Endometrial microvascular endothelial cells (primary cell): Measurements from ENCODE around the gene ACOX1. TPM values are rescaled to one million over a fixed set of nuclear protein-coding genes. Genes with fewer than 3 reads are reported as not detected.

ENCODE experiments used
- in situ Hi-C: cut with HindIII; loops from 2 replicates; pipeline ENCODE4 v1.10.0; 2017; ENCODE audit warnings: low sequenced_read_pairs, low pct_unique_long_range_greater_than_20kb; ENCODE audit errors: inconsistent ontology term
- total RNA-seq: library from RNA; depleted of rRNA; stranded (reverse); fragments of >200 nt; gene quantifications from one replicate; pipeline ENCODE4 v1.2.3, GENCODE V29; 2015; ENCODE audit errors: inconsistent ontology term

ACOX1 gene
- 41.9 TPM for total RNA-seq

GRCh38 chr17:75978938-75979704, at the start of gene ACOX1, which contains the start of gene TEN1:
TSS of gene ACOX1 (minus strand) at chr17:75979166. CDS start at chr17:75979073, 93 bp downstream.
TSS of gene TEN1 (plus strand) at chr17:75979240. CDS start at chr17:75986193, 6,953 bp downstream.
- in situ Hi-C loops = no loop called here

- in situ Hi-C loops = no loop called here
Measured at GRCh38 chr17:76027159-76027839, 48.3 kb upstream of the ACOX1 start, which contains the start of gene EVPL. TSS of gene EVPL (minus strand) at chr17:76027306. CDS start at chr17:76027198, 108 bp downstream.

- in situ Hi-C loops = no loop called here
Measured at GRCh38 chr17:76026714-76027158, 47.8 kb upstream of the ACOX1 start.

GRCh38 chr17:76025294-76025693, 46.3 kb upstream of the ACOX1 start:
- in situ Hi-C loops = no loop called here

- in situ Hi-C loops = no loop called here
Measured at GRCh38 chr17:76024353-76024752, 45.4 kb upstream of the ACOX1 start.

GRCh38 chr17:76023900-76024237, 44.9 kb upstream of the ACOX1 start:
- in situ Hi-C loops = no loop called here

GRCh38 chr17:76022973-76023899, 44.3 kb upstream of the ACOX1 start:
- in situ Hi-C loops = no loop called here

- in situ Hi-C loops = no loop called here
Measured at GRCh38 chr17:76022285-76022684, 43.3 kb upstream of the ACOX1 start.

DNA sequence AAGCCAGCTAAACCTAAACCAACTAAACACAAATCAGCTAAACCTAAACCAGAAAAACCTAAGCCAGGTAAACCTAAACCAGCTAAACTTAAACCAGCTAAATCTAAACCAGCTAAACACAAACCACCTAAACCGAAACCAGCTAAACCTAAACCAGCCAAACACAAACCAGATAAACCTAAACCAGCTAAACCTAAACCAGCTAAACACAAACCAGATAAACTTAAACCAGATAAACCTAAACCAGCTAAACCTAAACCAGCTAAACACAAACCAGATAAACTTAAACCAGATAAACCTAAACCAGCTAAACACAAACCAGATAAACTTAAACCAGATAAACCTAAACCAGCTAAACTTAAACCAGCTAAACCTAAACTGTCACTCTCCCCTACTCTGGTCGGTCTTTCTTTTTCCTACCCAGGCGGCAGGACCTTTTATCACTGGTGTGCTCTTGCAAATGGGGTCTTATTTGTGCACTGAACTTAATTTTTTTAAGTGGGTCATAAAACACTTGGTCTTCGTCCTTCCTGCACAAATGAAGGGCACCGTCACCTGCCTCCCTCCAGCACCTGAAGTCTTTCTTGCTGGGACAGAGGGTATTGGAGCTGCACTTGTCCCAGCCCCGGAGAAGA, 41.0 kb upstream of the ACOX1 start:
- in situ Hi-C loops = no loop called here

DNA sequence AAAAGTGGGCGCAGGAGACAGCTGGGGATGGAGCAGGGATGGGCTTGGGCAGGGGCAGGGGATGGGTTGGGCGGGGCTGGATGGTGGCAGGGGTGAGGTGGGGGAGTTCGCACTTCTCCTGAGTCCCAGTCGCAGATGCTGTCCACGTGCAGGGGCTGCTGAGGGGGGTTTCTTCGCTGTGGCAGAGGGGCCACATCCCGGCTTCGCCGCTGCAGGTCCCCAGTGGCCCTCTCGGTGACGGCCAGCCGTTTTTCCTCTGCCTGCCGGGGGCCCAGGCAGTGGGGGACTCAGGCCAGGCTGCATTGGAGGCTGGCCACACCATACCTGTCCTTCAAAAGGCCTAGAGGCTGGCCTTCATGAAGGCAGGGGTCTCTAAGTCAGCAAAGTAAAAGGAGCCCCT, 39.8 kb upstream of the ACOX1 start:
- in situ Hi-C loops = no loop called here

DNA sequence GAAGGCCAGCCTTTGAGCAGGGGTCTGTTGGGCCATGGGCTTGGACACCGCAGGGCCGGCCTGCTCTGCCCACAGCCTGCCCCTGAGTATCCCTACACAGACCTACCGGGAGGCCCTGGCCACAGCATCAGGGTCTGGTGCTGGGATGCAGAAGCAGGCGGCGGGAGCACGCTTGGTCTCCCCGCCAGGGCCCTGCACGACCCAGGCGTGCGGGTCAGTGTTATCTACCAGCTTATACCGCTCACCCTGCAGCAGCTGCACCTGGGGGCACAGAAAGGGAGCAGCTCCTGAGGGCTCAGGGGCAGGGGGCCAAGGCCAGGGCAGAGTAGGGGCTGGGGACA, 39.3 kb upstream of the ACOX1 start:
- in situ Hi-C loops = no loop called here

DNA sequence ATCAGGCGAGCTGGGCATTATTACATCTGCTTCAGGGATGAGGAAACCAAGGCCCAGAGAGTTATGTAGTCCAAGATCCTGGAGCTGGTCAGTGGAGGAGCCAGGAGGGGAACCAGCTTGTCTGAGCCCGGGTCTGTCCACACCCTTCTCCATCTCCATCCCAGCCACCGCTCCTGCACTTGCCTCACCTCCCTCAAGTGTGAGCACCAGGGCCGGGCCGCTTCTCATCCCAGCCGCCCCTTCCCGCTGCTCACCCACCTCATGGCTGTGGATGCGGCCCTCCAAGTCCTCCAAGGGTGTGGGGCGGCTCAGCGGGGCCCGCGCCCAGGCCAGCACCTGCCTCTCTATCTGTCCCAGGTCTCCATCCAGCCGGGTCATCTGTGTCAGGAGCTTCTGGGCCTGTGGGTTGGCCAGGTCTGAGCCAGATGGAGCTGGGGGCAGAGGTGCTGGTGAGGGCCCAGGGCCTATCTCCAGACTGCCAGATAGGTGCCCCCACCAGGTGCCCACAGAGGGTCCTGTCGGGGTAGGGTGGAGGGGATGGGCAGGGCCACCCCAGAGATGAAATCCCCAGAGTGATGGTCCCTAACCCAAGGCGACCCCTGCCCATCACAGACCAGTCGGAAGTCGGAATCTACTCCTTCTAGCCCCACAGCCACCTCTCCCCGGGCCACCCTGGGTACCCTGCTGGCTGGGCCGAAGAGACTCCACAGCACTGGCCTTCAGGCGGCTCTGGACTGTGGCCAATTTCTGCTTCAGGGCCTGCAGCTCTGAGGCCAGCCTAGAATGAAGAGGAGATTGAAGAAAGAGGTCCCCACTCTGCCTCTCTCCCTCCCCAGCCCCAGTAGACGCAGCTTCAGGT, 38.7 kb upstream of the ACOX1 start:
- in situ Hi-C loops = no loop called here

DNA sequence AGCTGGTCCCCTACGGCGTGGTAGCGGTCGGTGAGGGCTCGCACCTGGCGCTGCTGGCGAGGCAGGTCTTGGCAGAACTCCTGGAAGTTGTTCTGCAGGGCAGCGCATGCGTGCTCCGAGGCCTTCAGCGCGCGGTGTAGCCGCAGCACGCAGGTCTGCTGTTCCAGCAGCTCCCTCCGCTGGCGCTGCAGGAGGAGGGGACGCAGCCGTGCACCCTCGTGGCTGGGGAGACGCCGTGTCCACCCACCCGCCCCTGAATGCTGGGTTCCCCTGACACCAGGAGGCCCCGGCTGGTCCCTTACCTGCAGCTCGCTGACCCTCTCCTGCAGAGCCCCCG, 35.9 kb upstream of the ACOX1 start:
- in situ Hi-C loops = no loop called here

- in situ Hi-C loops = no loop called here
Measured at GRCh38 chr17:76014100-76014924, 35.3 kb upstream of the ACOX1 start.

GRCh38 chr17:76013377-76013932, 34.5 kb upstream of the ACOX1 start:
- in situ Hi-C loops = no loop called here

GRCh38 chr17:76011951-76012350, 33.0 kb upstream of the ACOX1 start:
- in situ Hi-C loops = no loop called here
